Spleen (tissue), 11 donors: ENCODE measurements around the gene YLPM1. TPM values are rescaled to one million over a fixed set of nuclear protein-coding genes. Genes with fewer than 3 reads are reported as not detected.

Source experiments
- DNase-seq: peaks from one replicate; pipeline ENCODE4 v3.0.0-alpha.2; 2020
- H3K27ac ChIP-seq, 8 donors: fragments of 200-600 bp; sonication (generic) in 7 of 8; 1 replicate in 4 of 8; 2 replicates in 4 of 8; pipeline versions ENCODE4 v1.5.0 to v1.8.0; 2016 to 2021; ENCODE audit warnings: inconsistent platforms in 4 of 8, mild to moderate bottlenecking in 4 of 8, moderate library complexity in 1 of 8
- H3K27me3 ChIP-seq, 7 donors: fragments of 200-600 bp; sonication (generic) in 6 of 7; replicated peaks in 1 of 7; 1 replicate in 4 of 7; 2 replicates in 3 of 7; pipeline versions ENCODE4 v1.5.0 to v1.8.0; 2016 to 2021; ENCODE audit warnings: inconsistent platforms in 3 of 7, mild to moderate bottlenecking in 1 of 7
- H3K36me3 ChIP-seq, 6 donors: fragments of 200-600 bp; sonication (generic) in 5 of 6; 1 replicate in 4 of 6; 2 replicates in 2 of 6; pipeline versions ENCODE4 v1.5.0 to v1.8.0; 2016 to 2021; ENCODE audit warnings: inconsistent platforms in 2 of 6
- H3K4me1 ChIP-seq, 6 donors: fragments of 200-600 bp; sonication (generic) in 5 of 6; 1 replicate in 3 of 6; 2 replicates in 3 of 6; pipeline versions ENCODE4 v1.5.0 to v1.8.0; 2016 to 2021; ENCODE audit warnings: inconsistent platforms in 3 of 6
- H3K4me3 ChIP-seq, 8 donors: fragments of 200-600 bp; sonication (generic) in 7 of 8; 1 replicate in 4 of 8; 2 replicates in 4 of 8; pipeline versions ENCODE4 v1.5.0 to v1.8.0; 2016 to 2021; ENCODE audit warnings: inconsistent platforms in 4 of 8, mild to moderate bottlenecking in 4 of 8, moderate library complexity in 2 of 8
- H3K9me3 ChIP-seq, 8 donors: fragments of 200-600 bp; sonication (generic) in 7 of 8; 1 replicate in 4 of 8; 2 replicates in 4 of 8; pipeline versions ENCODE4 v1.5.0 to v1.8.0; 2016 to 2021; ENCODE audit warnings: inconsistent platforms in 4 of 8
- POLR2A ChIP-seq, 3 donors: fragments of 450-650 bp; IDR thresholded peaks; one replicate each; pipeline ENCODE4 v1.5.1; 2017; ENCODE audit warnings: antibody characterized with exemption in 3 of 3, mild to moderate bottlenecking in 1 of 3
- POLR2AphosphoS5 ChIP-seq, 3 donors: sonication (generic); formaldehyde crosslinking; IDR thresholded peaks; one replicate each; pipeline ENCODE4 v1.5.1; 2017; ENCODE audit warnings: antibody characterized with exemption in 3 of 3
- WGBS, 5 donors: extraction: QIAGEN DNeasy Blood & Tissue Kit in 3 of 5; methylation state at CpG; one replicate each; pipeline versions ENCODE4 v1.1.5 to v1.1.7; 2013 to 2018; 5-methylcytosine and 5-hydroxymethylcytosine counted together
- intact Hi-C: fragments of 100-400 bp; cut with DNase I; formaldehyde crosslinking; loops from one replicate; pipeline ENCODE4 v1.15.0; 2023; ENCODE audit warnings: low total_unique reads
- polyA plus RNA-seq, 3 donors: library from polyadenylated mRNA; stranded (reverse); fragments of 200-250 nt; gene quantifications; one replicate each; pipeline ENCODE4 v1.2.1, GENCODE V29; 2013
- total RNA-seq, 7 donors: library from RNA; depleted of rRNA in 3 of 7; stranded (reverse); fragments of >200 nt in 3 of 7; fragmentation: NEBNext Ultra II Directional in 4 of 7; extraction: Animal tissue kit (Norgen Biotek cat#: 25700) in 4 of 7; gene quantifications; one replicate each; pipeline versions ENCODE4 v1.1.0 to v1.2.1, GENCODE V29; 2016 to 2021
- TF ChIP-seq, protein P1 (sequence below), 11 experiments: fragments of 200-600 bp in 7 of 11; fragments of 450-650 bp in 4 of 11; sonication (generic) in 4 of 11; IDR thresholded peaks in 8 of 11; conservative IDR thresholded peaks in 3 of 11; 1 replicate in 7 of 11; 2 replicates in 4 of 11; pipeline versions ENCODE4 v1.4.0 to v1.8.0; 2016 to 2021; ENCODE audit warnings: antibody characterized with exemption in 11 of 11, inconsistent platforms in 4 of 11, mild to moderate bottlenecking in 1 of 11
- donor health status: healthy with polysubstance abuse.
- donor health status: DM: no; HTN: no; CAD: no; lungs with moderate emphysema.
- donor health status: DM: no; HTN: no; CAD: no.
- donor health status: Bipolar disorder and iron deficiency.
- donor health status: healthy.
- donor health status: DM: no; HTN: no; CAD: no.
- donor health status: DM: yes; HTN: yes; CAD: no.

Gene YLPM1
- total and polyA plus RNA-seq, 10 donors: 12.1 to 100 (median 71.1) TPM

DNA sequence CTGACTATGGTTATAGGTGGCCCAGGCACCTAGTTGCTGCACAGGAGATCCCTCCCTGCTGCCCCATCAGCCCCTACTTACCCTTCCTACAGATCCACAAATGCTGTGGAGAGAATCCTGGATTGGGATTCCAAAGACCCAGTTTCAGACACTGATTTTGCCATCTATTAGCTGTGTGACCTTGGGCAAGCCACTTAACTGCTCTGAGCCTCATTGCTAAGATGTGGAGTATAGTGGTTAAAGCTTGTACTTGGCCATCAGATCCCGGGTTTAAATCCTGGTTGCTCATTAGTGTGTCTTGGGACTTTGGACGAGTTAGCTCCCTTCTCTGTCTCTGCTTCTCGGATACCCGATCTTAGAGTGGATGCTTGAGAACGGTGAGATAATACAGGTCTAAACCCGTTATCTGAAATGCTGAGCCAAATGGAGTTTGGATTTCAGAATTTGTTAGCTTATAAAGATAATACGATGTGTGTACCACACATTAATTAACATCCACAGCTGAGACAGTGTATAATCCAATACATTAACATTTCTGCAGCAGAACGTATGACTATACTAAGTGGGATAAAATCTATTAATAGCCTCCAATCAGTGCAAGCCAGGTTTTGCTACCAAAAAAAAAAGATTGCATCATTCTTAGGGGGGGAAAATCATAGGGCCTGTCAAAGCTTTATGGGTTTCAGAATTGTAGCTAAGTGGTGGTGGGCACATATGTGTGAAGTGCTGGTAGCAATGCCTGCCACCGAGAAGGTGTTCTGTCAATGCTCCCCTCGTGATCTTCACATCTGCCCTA is 96.8 kb downstream of the YLPM1 start:
- WGBS, 5 donors: 75 to 82% (median 77%) methylated on average over 10 of the region's 10 CpGs
- Histone ChIP-seq H3K36me3 (no peaks in the 10 kb centered on the region), H3K4me3 (no peak overlapping the region), H3K4me1 (peaks cover 0 to 36% (median 17%) of the 10 kb centered on the region in 6 donors), H3K27me3 (no peaks in the 10 kb centered on the region), H3K27ac (no peak overlapping the region), H3K9me3 (no peaks in the 10 kb centered on the region)
- TF ChIP-seq POLR2A (IDR thresholded peaks at IDR 0.05): no peak
- TF ChIP-seq POLR2AphosphoS5 (IDR thresholded peaks at IDR 0.05): no peak
- TF ChIP-seq, protein P1, sequence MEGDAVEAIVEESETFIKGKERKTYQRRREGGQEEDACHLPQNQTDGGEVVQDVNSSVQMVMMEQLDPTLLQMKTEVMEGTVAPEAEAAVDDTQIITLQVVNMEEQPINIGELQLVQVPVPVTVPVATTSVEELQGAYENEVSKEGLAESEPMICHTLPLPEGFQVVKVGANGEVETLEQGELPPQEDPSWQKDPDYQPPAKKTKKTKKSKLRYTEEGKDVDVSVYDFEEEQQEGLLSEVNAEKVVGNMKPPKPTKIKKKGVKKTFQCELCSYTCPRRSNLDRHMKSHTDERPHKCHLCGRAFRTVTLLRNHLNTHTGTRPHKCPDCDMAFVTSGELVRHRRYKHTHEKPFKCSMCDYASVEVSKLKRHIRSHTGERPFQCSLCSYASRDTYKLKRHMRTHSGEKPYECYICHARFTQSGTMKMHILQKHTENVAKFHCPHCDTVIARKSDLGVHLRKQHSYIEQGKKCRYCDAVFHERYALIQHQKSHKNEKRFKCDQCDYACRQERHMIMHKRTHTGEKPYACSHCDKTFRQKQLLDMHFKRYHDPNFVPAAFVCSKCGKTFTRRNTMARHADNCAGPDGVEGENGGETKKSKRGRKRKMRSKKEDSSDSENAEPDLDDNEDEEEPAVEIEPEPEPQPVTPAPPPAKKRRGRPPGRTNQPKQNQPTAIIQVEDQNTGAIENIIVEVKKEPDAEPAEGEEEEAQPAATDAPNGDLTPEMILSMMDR (IDR thresholded peaks at IDR 0.05 in 8 of 11, conservative IDR thresholded peaks at IDR 0.05 in 3 of 11): no peak
- intact Hi-C loops: loop anchor here (5.0 to 10.0 kb wide), 2 partner anchors 47 to 225 kb away; no protein-coding TSS in a partner anchor
- DNase-seq: no peak

DNA sequence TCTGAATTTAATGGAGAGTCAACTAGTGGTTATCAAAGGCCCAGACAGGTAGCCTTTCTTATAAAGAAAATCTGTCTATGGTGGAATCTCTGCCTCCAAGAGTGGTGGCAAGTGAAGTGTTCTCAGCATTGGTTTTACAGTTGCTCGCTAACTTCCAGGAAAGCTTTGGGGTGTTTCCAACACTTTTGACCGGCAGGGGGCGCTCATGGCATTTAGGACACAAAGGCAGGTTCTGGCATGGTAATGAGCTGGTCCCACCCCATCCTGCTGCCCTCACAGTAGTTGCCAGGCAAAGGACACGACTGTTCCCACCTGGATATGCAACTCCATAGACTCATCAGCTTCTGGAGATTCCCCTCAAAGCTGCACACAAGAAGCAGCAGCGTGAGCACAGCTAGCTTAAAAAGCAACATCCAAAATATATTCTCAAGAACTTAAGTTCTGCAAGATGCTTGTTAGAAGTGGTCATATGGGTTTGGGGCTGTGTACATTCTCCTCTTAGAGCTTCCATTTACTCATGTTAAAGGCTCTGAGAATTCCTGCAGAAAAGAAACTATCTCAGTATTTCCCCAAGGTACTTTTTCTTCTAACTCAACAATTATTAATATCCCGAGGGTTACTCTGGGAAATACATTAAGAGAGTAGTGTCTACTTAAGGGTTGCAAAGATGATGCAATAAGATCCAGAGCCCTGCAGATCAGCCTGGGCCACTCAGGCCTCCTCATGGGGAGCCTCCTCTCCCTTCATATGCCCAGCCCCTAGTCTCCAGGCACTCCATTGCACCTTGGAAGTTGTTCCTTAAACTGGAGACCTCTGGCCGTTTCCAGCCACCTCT is 98.0 kb downstream of the YLPM1 start:
- Histone ChIP-seq H3K4me1 (peaks cover 0 to 28% (median 14%) of the 10 kb centered on the region in 6 donors), H3K36me3 (no peaks in the 10 kb centered on the region), H3K4me3 (no peak overlapping the region), H3K27ac (no peak overlapping the region), H3K27me3 (no peaks in the 10 kb centered on the region), H3K9me3 (no peaks in the 10 kb centered on the region)
- intact Hi-C loops: loop anchor here (5.0 to 10.0 kb wide), 2 partner anchors 46 to 224 kb away; no protein-coding TSS in a partner anchor
- 31 to 39% (median 32%) methylated on average over 7 of the region's 7 CpGs for WGBS, 5 donors
- DNase-seq: peak; percentile 96
- no peak for TF ChIP-seq POLR2A (IDR thresholded peaks at IDR 0.05)
- peak in 1 of 3 donors; percentile 64 for TF ChIP-seq POLR2AphosphoS5 (IDR thresholded peaks at IDR 0.05)
- TF ChIP-seq, protein P1 (IDR thresholded peaks at IDR 0.05 in 8 of 11, conservative IDR thresholded peaks at IDR 0.05 in 3 of 11): peak; percentile 75 to 95 (median 91)

DNA sequence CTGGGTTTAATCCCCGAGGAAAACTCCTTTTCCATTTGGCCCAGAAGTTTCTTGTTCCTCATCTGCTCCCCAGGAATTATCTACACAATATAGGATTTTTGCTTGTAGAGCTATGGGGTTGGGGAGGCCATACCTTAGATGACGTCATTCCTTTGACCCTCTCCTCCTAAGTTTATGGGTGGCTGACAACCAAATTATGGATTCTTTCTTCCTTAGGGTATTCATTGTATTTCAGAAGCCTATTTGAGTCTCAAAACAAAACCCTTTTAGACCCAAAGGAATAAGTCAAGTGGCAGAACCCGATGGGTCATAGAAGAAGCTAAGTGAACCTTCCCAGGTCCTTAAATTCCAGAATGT is 98.6 kb downstream of the YLPM1 start:
- H3K4me1 ChIP-seq: peaks cover 0 to 24% (median 10%) of the 10 kb centered on the region in 6 donors
- TF ChIP-seq POLR2AphosphoS5 (IDR thresholded peaks at IDR 0.05) (no peak), POLR2A (IDR thresholded peaks at IDR 0.05) (no peak)
- TF ChIP-seq, protein P1 (IDR thresholded peaks at IDR 0.05 in 8 of 11, conservative IDR thresholded peaks at IDR 0.05 in 3 of 11): no peak
- H3K9me3 ChIP-seq: no peaks in the 10 kb centered on the region
- no peak overlapping the region for H3K4me3 ChIP-seq
- intact Hi-C loops: loop anchor here (5.0 to 10.0 kb wide), 2 partner anchors 46 to 223 kb away; no protein-coding TSS in a partner anchor
- WGBS, 5 donors: 74 to 85% (median 81%) methylated on average over 3 of the region's 3 CpGs
- no peak for DNase-seq
- H3K36me3 ChIP-seq: no peaks in the 10 kb centered on the region
- H3K27ac ChIP-seq: no peak overlapping the region
- no peaks in the 10 kb centered on the region for H3K27me3 ChIP-seq
